ENCODE data around the gene SLC22A8. TPM values are rescaled to one million over a fixed set of nuclear protein-coding genes. Genes with fewer than 3 reads are reported as not detected.

SLC22A8 gene
- total RNA-seq, 1 donor from 2014 or later = not detected

- Mint-ChIP-seq H3K36me3 (ENCODE audit: low read depth) (no peaks in the 10 kb centered on the region), H3K4me1 (ENCODE audit: low read depth) (peaks cover 16% of the 10 kb centered on the region), H3K4me3 (ENCODE audit: unreplicated experiment) (no peak overlapping the region), H3K27ac (ENCODE audit: unreplicated experiment) (no peak overlapping the region), H3K9me3 (ENCODE audit: low read depth) (no peaks in the 10 kb centered on the region), H3K27me3 (ENCODE audit: low read depth) (peaks cover 14% of the 10 kb centered on the region)
- no peak for DNase-seq (ENCODE audit: low spot score)
- no peak for TF ChIP-seq CTCF (IDR thresholded peaks at IDR 0.05)
Measured at GRCh38 chr11:63023222-63023814, 7.7 kb upstream of the SLC22A8 start.

GRCh38 chr11:63022441-63022840 lies 6.8 kb upstream of the SLC22A8 start:
- TF ChIP-seq CTCF (IDR thresholded peaks at IDR 0.05) = no peak
- Mint-ChIP-seq H3K36me3 (ENCODE audit: low read depth) (no peaks in the 10 kb centered on the region), H3K27me3 (ENCODE audit: low read depth) (peaks cover 7% of the 10 kb centered on the region), H3K9me3 (ENCODE audit: low read depth) (no peaks in the 10 kb centered on the region), H3K4me1 (ENCODE audit: low read depth) (peaks cover 22% of the 10 kb centered on the region), H3K27ac (ENCODE audit: unreplicated experiment) (no peak overlapping the region), H3K4me3 (ENCODE audit: unreplicated experiment) (no peak overlapping the region)
- no peak for DNase-seq (ENCODE audit: low spot score)

GRCh38 chr11:63020671-63021291 lies 5.1 kb upstream of the SLC22A8 start:
- TF ChIP-seq CTCF (IDR thresholded peaks at IDR 0.05) = peak; percentile 68

GRCh38 chr11:63019506-63019905 lies 3.9 kb upstream of the SLC22A8 start:
- peaks cover 3% of the 10 kb centered on the region for H3K27me3 Mint-ChIP-seq (ENCODE audit: low read depth)
- H3K4me3 Mint-ChIP-seq (ENCODE audit: unreplicated experiment) = no peak overlapping the region
- no peaks in the 10 kb centered on the region for H3K36me3 Mint-ChIP-seq (ENCODE audit: low read depth)
- DNase-seq (ENCODE audit: low spot score) = no peak
- H3K9me3 Mint-ChIP-seq (ENCODE audit: low read depth) = no peaks in the 10 kb centered on the region
- no peak for TF ChIP-seq CTCF (IDR thresholded peaks at IDR 0.05)
- peaks cover 25% of the 10 kb centered on the region for H3K4me1 Mint-ChIP-seq (ENCODE audit: low read depth)
- H3K27ac Mint-ChIP-seq (ENCODE audit: unreplicated experiment) = no peak overlapping the region

More at GRCh38 chr11:63020671-63021291, 5.1 kb upstream of the SLC22A8 start:
- Mint-ChIP-seq H3K4me3 (ENCODE audit: unreplicated experiment) (no peak overlapping the region), H3K9me3 (ENCODE audit: low read depth) (no peaks in the 10 kb centered on the region), H3K27me3 (ENCODE audit: low read depth) (peaks cover 7% of the 10 kb centered on the region), H3K36me3 (ENCODE audit: low read depth) (no peaks in the 10 kb centered on the region), H3K27ac (ENCODE audit: unreplicated experiment) (no peak overlapping the region), H3K4me1 (ENCODE audit: low read depth) (peaks cover 25% of the 10 kb centered on the region)
- no peak for DNase-seq (ENCODE audit: low spot score)

- H3K27ac Mint-ChIP-seq (ENCODE audit: unreplicated experiment) = no peak overlapping the region
- no peaks in the 10 kb centered on the region for H3K36me3 Mint-ChIP-seq (ENCODE audit: low read depth)
- no peaks in the 10 kb centered on the region for H3K9me3 Mint-ChIP-seq (ENCODE audit: low read depth)
- TF ChIP-seq CTCF (IDR thresholded peaks at IDR 0.05) = no peak
- H3K4me3 Mint-ChIP-seq (ENCODE audit: unreplicated experiment) = no peak overlapping the region
- no peak for DNase-seq (ENCODE audit: low spot score)
- H3K4me1 Mint-ChIP-seq (ENCODE audit: low read depth) = peaks cover 20% of the 10 kb centered on the region
- peaks cover 18% of the 10 kb centered on the region for H3K27me3 Mint-ChIP-seq (ENCODE audit: low read depth)
Measured at GRCh38 chr11:63017306-63017974, 1.8 kb upstream of the SLC22A8 start.

Data from chondrocyte (in vitro differentiated cells).